ENCODE data around the gene TAB2.

GRCh38 chr6:149457316-149457884 is 139.9 kb downstream of the TAB2 start:
- TF ChIP-seq CTCF (IDR thresholded peaks at IDR 0.05; ENCODE audit: low read depth, low read length, poor library complexity, severe bottlenecking) (no peak), EZH2phosphoT487 (IDR thresholded peaks at IDR 0.05; ENCODE audit: borderline replicate concordance, low read length) (no peak)

Measured in DOHH2 (cell line).